GM19467 (cell line): Measurements from ENCODE around the gene GALNTL6.
"Not testable (repeated sequence)": the region's sequence is repeated elsewhere in the genome, so short reads cannot be mapped to it uniquely, and the experiment has no call there.

Experiments
- ATAC-seq: cut with Tn5 transposase; IDR thresholded peaks from one replicate; pipeline ENCODE4 v1.9.1; 2021; ENCODE audit warnings: mild to moderate bottlenecking, moderate library complexity; ENCODE audit not compliant: unreplicated experiment

Gene GALNTL6

DNA sequence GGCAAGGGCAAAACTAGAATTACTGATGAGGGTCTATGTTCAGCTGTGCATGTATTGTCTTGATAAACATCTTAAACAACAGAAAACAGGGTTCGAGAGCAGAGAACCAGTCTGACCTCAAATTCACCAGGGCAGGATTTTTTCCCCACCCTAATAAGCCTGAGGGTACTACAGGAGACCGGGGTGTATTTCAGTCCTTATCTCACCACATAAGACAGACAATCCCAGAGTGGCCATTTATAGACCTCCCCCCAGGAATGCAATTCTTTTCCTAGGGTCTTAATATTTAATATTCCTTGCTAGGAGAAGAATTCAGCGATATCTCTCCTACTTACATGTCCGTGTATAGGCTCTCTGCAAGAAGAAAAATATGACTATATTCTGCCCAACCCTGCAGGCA, 1157.0 kb downstream of the GALNTL6 start:
- ATAC-seq = not testable (repeated sequence)

DNA sequence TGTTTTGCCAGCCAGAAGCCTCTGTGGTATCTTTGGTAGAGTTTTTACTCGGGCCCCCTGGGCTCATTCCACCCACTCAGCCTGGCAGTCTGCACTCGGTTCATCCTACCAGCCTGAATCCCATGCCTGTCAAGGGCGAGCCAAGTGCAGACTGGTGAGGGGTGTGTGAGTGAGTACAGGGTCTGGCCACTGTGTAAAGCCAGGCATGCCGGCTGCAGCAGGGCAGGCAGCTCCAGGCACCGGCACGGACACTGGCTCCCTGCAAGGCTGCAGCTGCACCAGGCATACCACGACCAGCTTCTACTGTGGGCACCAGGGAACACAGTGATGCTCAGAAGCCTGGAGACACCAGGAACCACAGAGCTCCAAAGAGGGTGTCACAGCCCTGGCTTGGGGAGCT, 1161.4 kb downstream of the GALNTL6 start:
- ATAC-seq = no peak

DNA sequence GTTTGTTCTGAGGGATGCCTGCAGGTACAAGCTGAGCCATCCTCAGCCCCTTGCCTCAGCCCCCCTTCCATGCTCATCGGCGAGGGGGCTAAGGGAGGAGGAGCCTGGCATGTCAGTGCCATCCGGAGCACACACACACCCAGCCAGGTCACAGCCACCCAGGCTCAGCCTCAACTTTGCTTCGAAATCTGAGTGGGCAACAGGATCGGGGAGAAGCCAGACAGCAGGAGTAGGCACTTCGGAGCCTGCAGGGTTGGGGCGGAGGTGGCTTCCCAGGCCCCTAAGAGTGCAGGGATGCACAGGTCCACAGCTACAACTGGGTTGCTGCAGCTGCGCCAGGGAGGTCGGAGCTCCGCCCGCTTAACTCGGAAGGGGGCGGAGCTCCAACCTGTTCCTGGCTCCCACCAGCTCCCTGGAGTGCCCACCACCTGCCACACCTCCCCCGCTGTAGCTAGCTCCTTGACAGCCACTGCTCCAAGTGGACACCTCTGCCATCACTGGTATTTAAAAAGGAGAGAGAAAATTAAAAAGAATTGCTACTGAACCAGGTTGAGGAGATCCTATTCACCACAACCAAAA, 1162.5 kb downstream of the GALNTL6 start:
- ATAC-seq = no peak

DNA sequence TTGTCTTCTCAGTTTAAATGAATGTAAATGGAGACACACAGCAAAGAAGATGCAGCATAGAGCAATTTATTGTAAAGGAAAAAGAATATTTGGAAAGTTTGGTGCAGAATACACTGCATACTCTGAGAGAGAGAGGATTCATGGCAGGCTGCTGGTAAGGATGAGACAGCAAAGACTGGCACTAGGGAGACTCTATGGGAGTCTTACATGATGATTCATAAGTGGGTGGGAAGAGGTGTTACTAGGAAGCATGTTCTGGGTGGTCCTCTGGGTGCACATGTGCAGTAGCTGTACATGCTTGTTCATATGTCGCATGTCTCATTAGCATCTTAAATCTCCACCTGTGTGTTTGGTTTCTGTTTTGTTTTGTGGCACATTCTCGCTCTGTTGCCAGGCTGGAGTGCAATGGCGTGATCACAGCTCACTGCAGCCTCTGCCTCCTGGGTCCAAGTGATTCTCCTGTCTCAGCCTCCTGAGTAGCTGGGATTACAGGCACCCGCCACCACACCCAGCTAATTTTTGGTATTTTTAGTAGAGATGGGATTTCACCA, 1164.4 kb downstream of the GALNTL6 start:
- not testable (repeated sequence) for ATAC-seq

DNA sequence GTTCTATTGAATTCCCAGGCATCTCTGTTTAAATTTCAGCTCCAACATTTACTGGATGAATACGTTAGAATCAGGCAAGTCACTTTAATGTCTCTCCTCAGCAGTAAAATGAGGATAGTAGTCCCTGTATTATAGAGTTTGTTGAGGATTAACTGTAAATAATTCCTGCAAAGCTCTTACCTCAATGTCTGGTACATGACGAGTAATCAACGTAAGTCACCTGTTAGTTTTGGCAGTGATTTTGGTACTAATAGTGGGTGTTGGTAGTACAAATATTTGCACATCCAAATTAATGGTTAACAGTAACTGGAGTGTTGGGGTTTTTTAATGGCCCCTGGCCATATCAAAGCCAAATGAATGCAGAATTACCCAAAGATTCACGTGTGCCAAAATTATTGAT, 1165.6 kb downstream of the GALNTL6 start:
- no peak for ATAC-seq

DNA sequence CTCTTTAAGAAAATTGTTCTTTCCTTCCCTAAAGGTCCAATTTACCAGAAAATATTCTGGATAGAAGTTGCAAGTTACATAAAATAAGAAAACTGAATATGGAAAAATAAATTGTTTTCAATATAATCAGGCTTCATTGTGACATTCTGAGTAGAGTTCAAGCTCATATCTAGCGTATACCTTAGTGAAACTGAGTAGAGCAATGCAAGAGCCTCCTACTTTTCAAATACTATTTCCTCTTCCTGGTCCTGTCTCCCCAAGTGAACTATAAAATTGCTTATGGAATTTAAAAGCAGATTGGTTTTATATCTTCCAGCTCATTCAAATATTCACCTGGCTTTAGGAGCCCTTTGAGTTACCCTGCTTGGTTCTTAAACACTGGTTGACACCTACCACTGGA, 1166.1 kb downstream of the GALNTL6 start:
- ATAC-seq = no peak

DNA sequence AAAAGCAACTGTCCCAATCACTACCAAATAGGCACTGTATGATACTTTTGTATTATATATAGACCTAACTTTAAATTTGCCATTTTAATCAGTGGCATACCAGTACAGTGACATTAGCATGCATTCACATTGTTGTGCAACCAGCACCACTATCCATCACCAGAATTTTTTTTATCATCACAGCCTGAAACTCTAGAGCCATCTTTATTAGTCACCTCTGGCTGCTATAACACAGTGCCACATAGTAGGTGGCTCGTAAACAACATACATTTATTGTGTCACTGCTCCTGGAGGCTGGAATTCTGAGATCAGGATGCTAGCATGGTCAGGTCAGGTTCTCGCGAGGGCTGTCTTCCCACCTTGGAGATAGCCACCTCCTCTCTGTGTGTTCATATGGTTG, 1167.0 kb downstream of the GALNTL6 start:
- ATAC-seq = no peak

DNA sequence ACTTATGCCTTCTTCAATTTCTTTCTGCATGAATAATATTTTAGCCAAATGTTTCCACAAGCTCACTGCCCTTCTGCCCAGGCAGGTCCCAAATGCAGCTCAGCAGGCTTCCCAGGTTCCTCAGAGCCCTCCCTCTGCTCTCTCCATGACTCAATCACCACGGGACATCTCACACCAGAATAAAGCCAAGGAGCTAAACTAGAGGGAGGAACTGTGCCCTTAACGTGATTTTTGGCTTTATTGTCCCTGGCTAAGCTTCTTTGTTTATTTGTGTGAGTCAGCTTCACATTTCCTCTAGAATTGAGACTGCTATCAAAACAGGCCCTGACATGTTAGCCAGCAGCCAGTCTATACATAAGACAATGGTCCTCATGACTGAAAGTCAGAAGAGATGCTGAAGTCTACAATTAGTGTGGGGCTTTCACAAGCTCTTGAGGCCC, 1169.0 kb downstream of the GALNTL6 start:
- no peak for ATAC-seq

DNA sequence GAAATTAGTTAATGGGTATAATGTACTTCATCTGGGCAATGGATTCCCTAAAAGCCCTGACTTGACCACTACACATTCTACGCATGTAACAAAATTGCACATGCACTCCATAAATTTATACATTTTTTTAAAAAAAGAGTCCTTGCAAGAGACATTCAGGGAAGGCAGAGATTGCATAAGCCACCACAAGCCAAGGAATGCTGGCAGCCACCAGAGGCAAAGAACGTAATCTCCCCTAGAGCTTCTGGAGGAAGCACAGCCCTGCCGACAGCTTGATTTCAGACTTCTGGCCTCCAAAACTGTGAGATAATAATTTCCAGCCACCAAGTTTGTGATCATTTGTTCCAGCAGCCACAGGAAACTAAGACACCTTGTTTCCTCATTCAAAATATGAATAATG, 1169.8 kb downstream of the GALNTL6 start:
- ATAC-seq = no peak

DNA sequence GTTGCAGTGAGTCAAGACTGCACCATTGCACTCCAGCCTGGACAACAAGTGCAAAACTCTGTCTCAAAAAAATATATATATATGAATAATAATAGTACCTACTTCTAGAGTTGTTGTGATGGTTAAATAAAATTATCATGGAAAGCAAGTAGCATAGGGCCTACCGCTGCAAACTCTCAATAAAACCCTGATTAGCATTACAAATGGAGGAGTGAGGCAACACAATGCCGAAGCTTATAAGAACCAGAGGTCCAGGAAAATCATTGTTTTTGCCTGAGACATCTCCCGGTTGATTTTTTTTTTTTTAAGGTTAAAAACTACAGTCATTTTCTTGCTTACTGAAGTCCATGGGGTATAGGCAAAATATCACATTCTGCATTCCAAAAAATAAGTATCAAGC, 1170.4 kb downstream of the GALNTL6 start:
- ATAC-seq = no peak

DNA sequence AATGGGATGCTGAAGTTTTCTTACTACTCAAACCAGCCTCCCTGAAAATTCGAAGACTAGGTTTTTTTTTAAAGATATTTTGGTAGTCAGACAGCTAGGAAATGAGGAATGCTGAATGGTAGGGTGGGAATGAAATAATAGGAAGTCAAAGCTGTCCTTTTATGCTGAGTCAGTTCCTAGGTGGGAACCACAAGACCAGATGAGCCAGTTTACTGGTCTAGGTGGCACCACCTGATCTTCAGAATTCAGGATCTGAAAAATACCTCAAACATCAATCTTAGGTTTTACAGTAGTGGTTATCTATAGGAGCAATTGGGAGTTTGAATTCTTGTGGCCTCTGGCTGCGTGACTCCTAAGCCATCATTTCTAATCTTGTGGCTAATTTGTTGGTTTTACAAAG, 1172.3 kb downstream of the GALNTL6 start:
- ATAC-seq = no peak

DNA sequence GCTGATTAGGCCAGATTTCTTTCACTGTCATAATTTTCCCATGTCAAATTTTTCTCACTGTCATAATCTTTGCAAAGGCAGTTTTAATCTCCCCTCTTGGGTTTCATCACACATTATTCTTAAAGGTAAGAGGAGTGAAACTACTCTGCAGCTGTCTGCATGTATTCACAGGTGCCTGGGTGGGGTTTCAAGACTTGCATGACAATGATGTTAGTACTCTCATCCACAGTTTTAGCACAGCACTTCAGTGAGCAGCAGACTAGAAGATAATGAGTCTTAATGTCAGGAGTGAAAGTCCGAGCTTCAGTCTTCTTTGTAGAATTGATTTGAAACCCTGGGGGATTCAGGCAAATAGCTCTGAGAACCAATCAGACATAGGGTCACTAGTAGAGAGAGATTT, 1172.9 kb downstream of the GALNTL6 start:
- ATAC-seq = no peak

DNA sequence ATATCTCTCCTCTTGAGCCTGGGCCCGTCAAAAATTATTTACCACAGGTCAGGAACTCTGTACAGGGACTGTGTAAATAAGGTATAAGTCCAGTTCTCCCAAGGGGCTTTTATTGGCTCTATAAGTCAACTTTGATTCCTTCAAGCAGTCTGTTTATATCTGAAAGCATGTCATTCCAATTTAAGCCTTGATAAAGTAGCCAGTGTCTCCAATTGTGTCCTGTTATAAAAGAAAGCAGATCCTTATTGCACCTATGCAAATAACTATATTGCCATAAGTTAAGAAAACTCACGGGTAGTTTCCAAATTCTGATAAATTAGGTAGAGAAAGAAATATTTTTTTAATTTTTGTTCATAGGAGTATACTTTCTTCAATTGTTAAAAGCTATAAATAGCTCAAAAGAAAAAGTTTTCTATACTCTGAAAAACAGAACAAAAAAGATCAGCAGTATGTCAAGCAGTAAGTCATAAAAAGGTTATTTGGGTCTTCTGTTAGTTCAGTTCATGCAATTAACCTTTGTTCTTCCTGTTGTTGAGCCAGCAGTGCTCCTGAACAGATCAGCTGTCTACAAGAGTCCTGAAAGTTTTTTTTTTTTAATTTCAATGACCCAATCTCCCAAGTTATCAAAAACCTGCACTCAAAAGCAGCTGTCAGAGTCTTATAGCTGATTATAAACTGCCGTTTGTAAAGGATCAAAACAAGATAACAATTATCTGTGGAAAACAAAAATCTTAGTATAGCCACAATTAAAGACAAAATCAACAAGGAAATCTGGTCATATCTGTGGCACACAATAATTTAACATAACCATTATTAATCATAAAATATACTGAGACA, 1177.0 kb downstream of the GALNTL6 start:
- ATAC-seq = no peak

DNA sequence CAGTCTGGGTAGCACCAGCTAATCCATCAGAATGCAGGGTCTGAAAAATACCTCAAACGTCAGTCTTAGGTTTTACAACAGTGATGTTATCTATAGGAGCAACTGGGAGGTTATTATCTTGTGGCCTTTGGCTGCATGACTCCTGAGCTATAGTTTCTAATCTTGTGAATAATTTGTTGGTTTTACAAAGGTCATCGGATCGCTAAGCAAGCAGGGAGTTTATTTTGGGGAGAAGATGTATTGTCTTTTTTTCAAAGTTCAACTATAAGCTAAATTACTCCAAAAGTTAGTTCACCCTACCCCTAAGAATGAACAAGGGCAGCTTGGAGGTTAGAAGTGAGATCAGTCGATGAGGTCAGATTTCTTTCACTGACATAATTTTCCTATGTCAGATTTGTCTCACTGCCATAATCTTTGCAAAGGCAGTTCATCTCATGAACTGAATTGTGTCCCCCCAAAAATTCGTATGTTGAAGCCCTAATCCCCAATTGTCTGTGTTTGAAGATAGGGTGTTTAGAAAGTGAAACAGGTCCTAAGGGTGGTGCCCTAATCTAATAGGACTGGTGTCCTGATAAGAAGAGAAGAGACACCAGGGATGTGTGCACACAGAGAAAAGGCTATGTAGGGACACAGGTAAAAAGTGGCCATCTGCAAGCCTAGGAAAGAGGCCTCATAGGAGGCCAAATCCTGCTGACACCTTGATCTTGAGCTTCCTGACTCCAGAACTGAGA, 1179.6 kb downstream of the GALNTL6 start:
- no peak for ATAC-seq

DNA sequence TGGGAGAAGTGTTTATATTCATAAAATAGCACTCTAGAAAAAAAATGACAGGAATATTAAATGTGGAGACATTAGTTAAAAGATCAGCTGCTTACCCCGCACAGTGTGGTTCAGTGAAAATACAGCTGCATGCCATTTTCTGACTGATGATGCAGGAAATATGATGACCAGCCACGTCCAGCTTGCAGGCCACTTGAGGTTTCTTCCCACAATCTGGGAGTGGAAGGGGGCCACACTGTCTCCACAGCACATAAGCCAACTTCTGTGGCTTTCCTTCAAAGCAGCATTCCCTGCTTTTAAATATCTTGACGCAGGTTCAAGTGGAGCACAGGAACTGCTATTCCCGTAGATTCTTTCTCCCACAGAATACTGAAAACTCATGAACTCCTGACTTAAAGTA, 1182.0 kb downstream of the GALNTL6 start:
- ATAC-seq = no peak

DNA sequence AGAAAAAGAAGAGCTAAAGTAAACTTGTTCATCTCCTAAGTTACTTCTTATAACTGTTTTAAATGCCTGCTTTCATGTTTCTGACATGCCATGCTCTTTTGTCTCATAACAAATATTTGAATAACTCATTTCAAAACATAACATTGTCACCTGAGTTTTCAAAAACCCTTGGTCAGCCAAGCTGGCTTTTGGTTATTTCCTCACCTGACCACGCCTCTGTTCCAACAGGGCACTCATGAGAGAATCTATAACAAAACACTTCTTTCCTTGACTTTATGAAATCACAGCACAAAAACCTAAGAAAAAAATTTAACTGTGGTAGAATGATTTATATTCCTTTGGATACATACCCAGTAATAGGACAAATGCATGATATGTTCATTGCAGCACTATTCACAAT, 1182.5 kb downstream of the GALNTL6 start:
- ATAC-seq = no peak

DNA sequence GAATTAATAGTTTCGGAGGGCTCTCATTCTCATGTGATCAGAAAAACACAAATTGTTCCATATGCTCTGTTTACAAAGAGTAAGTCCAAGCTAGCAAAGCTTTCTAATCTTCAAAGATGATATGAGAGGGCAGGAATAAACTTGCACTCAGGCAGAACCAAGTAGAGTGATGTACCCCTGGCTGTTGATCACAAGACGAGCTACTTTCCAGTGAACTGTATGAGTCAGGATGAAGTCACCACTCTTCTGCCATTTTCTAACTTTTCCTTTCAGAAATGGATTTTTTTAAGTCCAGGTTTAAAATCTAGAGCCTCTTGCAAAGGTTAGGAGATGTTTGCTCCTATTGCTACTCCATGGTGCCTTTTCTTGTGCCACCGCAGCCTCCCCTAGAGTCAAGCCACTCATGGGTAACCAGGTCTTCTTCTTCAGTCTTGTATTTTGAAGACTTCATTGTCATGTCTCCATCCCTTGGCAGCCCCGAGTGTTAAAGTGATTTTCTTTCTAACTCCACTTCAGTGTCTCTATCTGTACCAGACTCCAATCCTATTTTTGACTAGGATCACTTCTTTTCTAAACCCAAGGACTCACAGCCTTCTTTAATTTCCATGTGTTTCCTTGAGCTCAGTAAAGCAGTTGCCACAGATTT, 1183.5 kb downstream of the GALNTL6 start:
- no peak for ATAC-seq

DNA sequence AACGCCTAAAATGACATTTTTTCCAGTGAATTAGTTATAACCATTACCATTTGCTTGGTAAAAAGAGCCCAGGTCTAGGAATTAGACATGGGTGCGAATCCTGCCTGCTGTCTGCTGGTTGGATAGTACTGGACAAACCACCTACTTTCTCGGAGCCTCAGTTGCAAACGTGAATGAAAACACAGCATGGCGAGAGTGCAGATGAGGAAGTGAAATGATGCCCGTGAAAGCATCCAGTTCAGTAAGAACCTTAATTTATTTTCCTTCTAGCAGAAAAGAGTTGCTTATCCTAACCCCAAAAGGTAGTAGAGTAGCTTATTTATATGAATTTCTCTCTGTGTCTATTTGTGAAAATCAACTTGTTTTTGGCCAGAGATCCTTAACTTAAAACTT, 1184.0 kb downstream of the GALNTL6 start:
- no peak for ATAC-seq

DNA sequence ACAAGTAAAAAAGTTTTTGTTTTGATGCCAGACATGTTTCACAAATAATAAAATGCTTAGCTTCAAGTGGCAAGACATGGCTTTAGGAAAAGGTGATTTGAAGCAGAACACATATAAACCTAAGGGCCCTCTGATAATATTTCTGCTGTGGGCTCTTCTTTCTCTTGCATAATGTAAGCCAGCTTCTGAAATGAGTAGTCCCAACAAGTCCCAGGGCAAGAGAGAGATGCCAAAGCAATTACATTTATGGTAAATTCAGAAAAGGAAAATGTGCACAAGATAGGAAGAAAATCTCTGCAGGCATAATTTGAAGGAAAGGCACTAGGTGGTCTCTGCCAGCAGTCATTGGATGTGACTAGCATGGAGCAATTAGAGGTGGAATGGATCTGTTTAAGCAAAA, 1184.7 kb downstream of the GALNTL6 start:
- ATAC-seq = no peak

DNA sequence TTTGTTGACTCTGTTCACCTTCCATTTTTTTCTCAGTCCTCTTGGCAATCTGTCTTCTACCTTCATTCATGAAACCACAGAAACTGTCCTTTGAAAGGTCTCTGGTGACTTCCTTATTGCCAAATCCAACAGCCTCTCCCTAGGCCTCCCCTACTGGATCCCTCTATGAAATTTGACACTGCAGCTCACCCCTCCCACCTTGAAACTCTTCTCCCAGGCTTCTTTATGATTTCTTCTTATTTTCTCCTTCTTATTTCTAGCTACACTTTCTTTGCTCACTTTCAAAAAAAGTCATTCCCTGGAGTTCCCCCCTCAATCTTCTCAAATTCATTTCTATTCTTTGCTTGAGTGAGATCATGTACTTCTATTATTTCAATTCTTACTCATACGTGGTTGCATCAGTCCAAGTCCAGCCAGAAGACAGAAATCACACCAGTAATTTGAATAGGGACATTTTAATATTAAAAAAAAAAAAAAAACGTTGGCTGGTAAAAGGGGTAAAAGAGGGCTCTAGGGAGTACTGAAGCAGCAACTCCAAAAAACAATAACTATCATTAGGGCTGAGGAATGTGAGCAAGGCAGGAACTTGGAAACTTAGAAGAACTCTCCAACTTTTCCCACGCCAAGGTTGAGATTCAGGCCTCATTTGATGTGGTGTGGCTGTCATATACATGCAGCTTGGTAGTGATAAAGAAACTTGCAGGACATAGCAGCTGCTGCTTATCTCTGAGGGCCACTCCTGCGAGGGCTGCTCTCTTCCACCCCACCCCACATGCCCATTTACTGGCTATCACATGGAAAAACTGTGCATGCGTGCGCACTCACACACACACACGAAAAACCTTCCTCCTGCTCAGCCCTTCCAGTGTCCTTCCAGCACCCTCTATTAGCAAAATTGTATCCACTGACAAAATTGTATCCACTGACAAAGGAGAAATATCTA, 1185.6 kb downstream of the GALNTL6 start:
- ATAC-seq = no peak
